Activated naive CD4-positive, alpha-beta T cell treated with Interleukin-2 at 50 U/mL for 16 hours (primary cell): Measurements from ENCODE around the gene CA5A.
"Not testable (repeated sequence)": the region's sequence is repeated elsewhere in the genome, so short reads cannot be mapped to it uniquely, and the experiment has no call there.

ENCODE experiments used
- DNase-seq: peaks from one replicate; pipeline ENCODE4 v3.0.0-alpha.2; 2020

The CA5A gene

GRCh38 chr16:87863327-87863635 is 73.0 kb downstream of the CA5A start:
- DNase-seq, result not testable (repeated sequence)

- DNase-seq, result peak; percentile 3
Measured at GRCh38 chr16:87862597-87863326, 73.6 kb downstream of the CA5A start.

DNA sequence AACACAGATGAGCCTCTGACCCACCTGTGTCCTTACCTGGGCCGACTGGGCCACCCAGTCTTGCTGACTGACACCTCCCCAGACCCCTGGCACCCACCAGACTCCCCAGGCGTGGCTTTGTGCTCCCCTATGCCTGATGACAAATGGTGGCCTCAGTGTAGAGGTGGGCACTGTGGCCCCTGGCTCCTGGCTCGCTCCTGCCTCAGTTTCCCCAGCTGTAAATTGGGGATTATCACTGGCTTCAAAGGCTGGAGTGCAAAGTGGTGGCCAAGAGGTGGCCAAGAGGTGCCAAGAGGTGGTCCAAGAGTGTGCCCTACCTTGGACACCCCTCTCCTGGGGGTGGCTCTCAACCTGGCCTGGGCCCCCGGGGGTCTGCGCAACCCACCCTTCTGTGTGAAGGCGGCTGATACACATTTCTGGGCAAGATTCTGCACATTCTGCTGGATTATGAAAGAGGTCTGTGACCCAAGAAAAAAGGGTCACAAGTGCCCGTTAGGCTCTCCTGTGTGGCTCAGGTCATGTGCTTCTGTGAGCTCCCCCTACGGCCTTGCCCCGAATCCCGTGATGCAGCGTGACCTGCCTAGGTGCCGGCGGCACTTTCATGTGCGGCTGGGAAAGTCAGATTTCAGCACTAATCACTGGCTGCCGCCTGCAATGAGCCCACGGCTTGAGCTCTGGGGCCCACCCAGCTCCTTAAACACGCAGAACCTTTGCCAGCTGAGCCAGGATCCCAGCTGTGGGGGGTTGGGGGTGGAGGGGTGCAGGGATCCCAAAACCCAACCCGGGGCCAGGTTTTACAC is 74.8 kb downstream of the CA5A start:
- not testable (repeated sequence) for DNase-seq

GRCh38 chr16:87860553-87861299 is 75.6 kb downstream of the CA5A start:
- no peak for DNase-seq

GRCh38 chr16:87858151-87858993 is 78.0 kb downstream of the CA5A start:
- DNase-seq, result not testable (repeated sequence)

GRCh38 chr16:87856791-87857228 is 79.5 kb downstream of the CA5A start:
- DNase-seq, result no peak

DNA sequence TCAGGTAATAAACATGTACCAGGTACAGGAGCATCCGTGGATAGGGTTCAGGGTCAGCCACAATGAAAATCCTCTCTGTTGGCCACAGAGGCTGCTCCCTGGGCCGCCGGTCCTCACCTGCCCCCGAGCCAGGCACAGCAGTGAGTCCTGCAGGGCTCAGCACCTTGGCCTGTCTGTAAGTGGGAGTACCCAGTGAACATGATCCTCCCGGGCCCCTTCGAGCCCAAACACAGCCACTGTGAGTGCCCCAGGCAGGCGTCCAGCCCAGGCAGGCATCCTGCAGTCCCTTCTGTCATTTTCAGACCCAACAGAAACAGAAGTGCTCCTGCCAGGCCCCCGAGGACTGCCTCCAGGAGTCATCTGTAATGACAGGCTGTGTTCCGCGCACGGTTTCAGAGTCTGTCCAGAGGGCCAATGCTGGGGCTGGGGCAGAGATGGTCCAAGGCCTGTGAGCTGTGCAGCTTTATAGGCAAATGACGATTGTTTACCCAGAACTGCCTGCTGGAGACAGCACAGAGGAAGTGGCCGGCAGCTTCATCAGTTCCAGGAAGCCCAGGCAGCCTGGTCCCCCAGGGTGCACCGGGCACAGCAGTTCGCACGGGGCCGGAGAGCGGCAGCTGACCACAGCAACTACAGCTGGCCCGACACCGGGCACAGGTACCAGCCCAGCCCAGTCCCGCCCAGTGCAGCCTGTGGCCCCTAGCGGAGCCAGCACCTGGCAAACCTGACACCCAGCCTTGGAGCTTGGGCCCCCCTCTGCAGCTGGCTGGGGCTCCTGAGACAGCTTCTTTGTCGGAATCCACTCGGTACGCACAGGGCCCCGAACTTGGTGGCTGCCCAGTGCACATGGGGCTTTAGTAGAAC is 80.2 kb downstream of the CA5A start:
- DNase-seq, result no peak

- no peak for DNase-seq
Measured at GRCh38 chr16:87854907-87855683, 81.2 kb downstream of the CA5A start.

DNA sequence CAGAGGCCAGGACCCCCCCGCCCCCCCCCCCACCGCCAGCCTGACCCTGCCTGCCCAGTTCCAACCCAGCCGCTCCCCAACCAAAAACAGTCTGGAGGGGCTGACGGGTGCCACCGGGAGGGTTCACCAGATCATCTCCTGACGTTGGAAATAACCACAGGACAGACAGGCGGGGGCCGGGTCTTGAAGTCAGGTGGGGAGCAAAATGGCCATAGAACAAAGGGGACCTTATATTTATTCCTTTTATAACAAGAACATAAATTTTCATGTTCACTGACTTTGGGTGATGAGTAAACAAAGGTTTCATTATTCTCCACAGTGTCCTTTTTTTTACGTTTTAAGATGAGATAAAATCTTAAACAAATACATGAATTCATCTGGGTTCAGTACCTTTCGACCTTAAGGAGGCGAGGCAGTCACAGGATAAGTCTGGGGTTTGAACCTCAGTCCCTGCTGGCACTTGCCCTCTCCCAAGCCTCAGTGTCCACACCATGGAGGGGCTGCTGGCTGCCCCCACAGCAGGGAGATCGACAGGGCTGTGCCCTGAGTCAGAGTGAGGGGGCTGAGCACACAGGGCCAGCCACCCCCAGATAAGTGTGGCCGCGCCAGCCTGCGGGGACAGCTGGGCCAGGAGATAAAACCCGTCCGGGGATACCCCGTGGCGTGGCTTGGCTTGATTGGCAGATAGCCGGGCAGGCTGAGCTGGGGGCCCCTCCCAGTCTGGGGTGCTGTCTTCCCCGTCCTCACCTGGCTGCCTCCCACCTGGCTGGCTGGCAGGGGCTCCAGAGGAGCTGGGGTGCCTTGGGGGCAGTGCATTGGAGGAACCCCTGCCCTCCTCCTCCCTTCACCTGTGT is 82.0 kb downstream of the CA5A start:
- peak; percentile 47 for DNase-seq

- DNase-seq, result peak; percentile 90
Measured at GRCh38 chr16:87853411-87854052, 82.8 kb downstream of the CA5A start.

DNA sequence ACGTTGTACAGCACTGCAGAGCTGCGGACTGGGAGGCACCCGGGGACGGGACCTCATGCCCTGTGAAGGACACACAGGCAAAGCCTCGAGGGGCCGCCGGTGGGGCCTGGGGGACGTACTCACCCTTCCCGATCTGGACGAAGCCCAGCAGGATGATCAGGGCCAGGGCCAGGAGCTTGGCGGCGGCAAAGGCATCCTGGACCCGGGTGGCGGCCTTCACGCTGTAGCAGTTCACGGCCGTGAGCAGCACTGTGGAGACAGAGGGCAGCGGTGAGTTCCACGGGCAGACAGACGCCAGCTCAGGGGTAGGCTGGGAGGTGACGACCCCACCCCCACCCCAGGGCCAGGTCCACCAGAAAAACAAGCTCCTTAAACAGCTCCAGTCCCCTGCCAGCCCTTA is 84.7 kb downstream of the CA5A start:
- no peak for DNase-seq

DNA sequence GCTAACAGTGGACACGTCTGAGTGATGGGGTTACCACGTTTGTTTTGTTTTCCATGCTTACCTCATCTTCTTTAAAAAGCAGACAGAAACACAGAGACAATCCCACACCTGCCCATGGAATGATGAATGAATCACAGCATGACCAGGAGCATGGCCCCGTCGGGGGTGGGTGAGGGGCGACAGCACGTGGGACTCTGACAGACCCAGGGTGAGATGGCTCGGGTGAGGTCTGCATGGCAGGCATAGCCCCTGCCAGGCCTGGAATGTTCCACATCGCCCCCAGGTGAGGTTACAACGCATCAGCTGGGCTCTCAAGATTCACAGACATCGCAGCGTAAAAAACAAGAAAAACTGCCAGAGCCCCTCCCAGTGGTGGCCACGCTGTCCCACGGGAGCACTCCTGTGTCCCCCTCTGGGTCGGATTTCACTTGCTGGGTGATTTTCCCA is 85.2 kb downstream of the CA5A start:
- DNase-seq, result no peak

DNA sequence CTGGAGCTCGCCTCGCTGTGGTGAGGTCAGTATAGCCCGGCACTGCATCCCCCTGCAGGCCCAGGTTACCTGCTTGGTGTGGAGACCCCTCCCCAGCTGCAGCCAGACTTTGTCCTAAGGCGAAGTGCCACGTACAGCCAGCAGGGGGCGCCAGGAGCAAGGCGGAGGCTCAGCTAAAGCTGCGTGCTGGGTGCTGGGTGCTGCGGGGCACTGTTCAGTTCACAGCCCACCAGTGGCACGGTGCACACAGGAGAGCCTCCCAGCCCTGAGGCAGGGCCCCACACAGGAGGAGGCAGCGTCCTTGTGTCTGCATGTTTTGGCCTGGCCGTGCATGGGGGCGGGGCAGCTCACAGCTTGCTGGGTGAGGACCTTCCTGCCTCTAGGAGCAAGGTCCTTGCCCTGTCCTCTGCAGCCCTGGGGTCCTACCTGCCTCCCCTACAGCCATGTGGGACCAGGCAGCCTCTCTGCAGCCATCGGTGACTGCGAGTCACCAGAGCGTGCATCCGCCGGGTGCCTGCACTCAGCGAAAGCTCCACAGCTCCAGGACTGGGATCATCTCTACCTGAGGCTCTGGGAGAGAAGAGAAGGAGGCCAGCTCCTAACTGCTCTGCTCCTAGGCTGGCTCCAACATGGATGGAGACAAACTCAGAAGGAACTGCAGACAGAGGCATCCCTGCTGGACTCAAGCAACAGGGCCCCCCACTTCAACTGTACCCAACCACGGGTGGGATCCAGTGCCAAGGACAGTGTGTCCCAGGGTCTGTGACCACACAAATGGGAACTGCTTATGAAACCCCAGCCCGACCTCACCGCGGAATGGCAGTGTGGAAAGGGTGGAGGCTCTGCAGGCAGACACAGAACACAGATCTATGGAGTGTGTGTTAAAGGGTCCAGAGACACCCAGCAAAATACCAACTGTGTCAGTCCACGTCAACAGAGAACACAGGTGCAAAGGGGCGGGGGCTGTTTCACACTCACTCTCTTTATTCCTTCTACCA is 86.0 kb downstream of the CA5A start:
- DNase-seq, result peak; percentile 74

DNA sequence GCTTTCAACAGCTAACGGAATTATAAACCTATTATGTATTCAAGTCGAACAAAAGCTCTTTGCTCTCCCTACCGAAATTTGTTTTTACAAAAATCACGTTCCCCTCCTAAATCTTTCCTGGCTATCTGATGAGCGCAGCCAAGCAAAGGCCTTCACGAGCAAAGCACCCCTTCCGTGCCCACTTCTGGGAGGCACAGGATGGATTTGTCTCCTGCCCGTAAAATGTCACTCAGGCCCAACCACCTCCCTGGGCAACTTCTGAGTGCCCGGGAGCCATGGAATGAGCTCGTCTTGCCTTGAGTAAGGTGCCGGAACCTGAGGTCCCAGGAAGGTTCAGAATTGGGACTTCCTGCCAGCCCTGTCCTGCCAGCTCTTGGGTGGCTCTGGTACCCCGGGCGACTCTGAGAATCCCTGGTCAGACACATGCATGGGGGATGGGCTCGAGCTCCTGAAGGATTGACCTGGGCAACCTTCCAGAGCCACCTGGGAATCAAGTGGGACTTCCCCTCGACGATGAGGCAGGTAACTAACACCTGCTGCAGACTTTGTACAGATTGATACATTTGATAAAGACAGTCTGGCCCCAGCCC is 86.8 kb downstream of the CA5A start:
- DNase-seq, result no peak

DNA sequence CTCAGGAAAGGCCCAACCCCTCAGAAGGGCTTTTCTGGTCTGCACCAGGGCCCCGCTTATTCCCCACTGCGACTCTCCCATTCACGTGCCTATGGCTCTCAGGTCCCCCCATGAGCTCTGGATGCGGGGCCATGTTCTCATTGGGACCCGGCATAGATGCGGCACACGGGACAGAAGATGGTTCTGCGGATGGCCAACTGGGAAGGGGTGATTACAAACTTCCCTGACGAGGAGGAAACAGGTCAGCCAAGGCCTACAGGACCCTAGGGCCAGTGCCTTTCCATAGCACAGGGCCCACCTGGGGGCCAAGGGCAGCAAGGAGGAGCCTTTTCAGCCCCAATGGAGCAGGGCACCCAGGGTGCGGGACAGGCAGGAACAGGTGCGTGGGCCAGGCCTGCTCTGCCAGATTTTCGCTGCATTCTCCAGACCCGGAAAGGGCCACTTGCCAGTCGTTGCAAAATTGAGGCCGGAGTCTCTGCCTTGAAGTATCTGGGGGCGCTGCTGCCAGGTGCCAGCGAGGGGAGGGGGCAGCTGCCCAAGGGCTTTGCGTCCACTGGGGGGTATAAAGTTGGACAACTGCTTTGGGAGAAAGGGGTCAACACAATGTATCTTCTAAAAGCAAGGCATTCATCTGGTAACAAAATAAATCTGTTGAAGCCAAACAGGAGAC is 87.5 kb downstream of the CA5A start:
- DNase-seq, result no peak

GRCh38 chr16:87847785-87848675 is 88.3 kb downstream of the CA5A start:
- DNase-seq, result no peak
